WTC11 (cell line): ENCODE results near the gene BRAF. TPM values are rescaled to one million over a fixed set of nuclear protein-coding genes. Genes with fewer than 3 reads are reported as not detected.

Experiments used
- ATAC-seq: fragments of 200-7000 bp; cut with Tn5 transposase; 2 replicates; pipeline ENCODE4 v1.10.0; 2021; ENCODE audit warnings: mild to moderate bottlenecking, moderate library complexity
- CTCF ChIA-PET: fragments of 300-600 bp; sonication (Branson Sonifier 250); formaldehyde crosslinking; loops from one replicate; lab custom pipeline; 2021; ENCODE audit warnings: antibody characterized with exemption; lab: Charles Lee
- POLR2A ChIA-PET: fragments of 350-600 bp; sonication (Branson Sonifier 250); formaldehyde crosslinking; loops from one replicate; lab custom pipeline; 2021; ENCODE audit warnings: antibody characterized with exemption; lab: Charles Lee
- DNase-seq: peaks from one replicate; pipeline ENCODE4 v3.0.0; 2021; ENCODE audit warnings: low spot score
- H3K27ac Mint-ChIP-seq: 2 replicates; pipeline ENCODE4 v1.8.0; 2021; ENCODE audit warnings: mixed read lengths
- H3K27me3 Mint-ChIP-seq: 2 replicates; pipeline ENCODE4 v1.8.0; 2021; ENCODE audit warnings: low read depth, mild to moderate bottlenecking, moderate library complexity, mixed read lengths
- H3K36me3 Mint-ChIP-seq: 2 replicates; pipeline ENCODE4 v1.8.0; 2021; ENCODE audit warnings: mixed read lengths
- H3K4me1 Mint-ChIP-seq: 2 replicates; pipeline ENCODE4 v1.8.0; 2022; ENCODE audit warnings: mixed read lengths
- H3K4me3 Mint-ChIP-seq: 2 replicates; pipeline ENCODE4 v1.8.0; 2021; ENCODE audit warnings: mild to moderate bottlenecking, moderate library complexity, mixed read lengths
- H3K9me3 Mint-ChIP-seq: 2 replicates; pipeline ENCODE4 v1.8.0; 2021; ENCODE audit warnings: mixed read lengths
- ATF1 ChIP-seq: sonication (generic); formaldehyde crosslinking; IDR thresholded peaks from 2 replicates; pipeline ENCODE4 v1.8.1; 2023; ENCODE audit warnings: mild to moderate bottlenecking, moderate library complexity, missing genetic modification reagents
- CREB1 ChIP-seq: sonication (generic); formaldehyde crosslinking; IDR thresholded peaks from 2 replicates; pipeline ENCODE4 v1.8.0; 2023; ENCODE audit warnings: mild to moderate bottlenecking, missing genetic modification reagents
- ETV6 ChIP-seq: sonication (generic); formaldehyde crosslinking; IDR thresholded peaks from 2 replicates; pipeline ENCODE4 v1.8.1; 2022; ENCODE audit warnings: mild to moderate bottlenecking, missing genetic modification reagents
- FOXJ3 ChIP-seq: sonication (generic); formaldehyde crosslinking; IDR thresholded peaks from 2 replicates; pipeline ENCODE4 v1.9.0; 2021; ENCODE audit warnings: missing genetic modification reagents, mild to moderate bottlenecking, borderline replicate concordance
- FOXP1 ChIP-seq: sonication (generic); formaldehyde crosslinking; IDR thresholded peaks from 2 replicates; pipeline ENCODE4 v1.8.0; 2022; ENCODE audit warnings: missing genetic modification reagents, mild to moderate bottlenecking, moderate library complexity, borderline replicate concordance
- GTF2I ChIP-seq: fragments of 250-450 bp; sonication (Bioruptor Pico); conservative IDR thresholded peaks from 2 replicates; pipeline ENCODE4 v1.4.0; 2021; ENCODE audit warnings: mild to moderate bottlenecking
- HMGXB4 ChIP-seq: sonication (generic); formaldehyde crosslinking; IDR thresholded peaks from 2 replicates; pipeline ENCODE4 v1.8.1; 2023; ENCODE audit warnings: mild to moderate bottlenecking, moderate library complexity, missing genetic modification reagents
- JAZF1 ChIP-seq: fragments of 250-450 bp; sonication (Bioruptor Pico); IDR thresholded peaks from 2 replicates; pipeline ENCODE4 v1.9.0; 2021; ENCODE audit warnings: moderate library complexity, mild to moderate bottlenecking, inconsistent platforms
- JUN ChIP-seq: sonication (generic); formaldehyde crosslinking; IDR thresholded peaks from 2 replicates; pipeline ENCODE4 v1.8.0; 2023; ENCODE audit warnings: mild to moderate bottlenecking, missing genetic modification reagents
- KAT7 ChIP-seq: sonication (generic); formaldehyde crosslinking; IDR thresholded peaks from 2 replicates; pipeline ENCODE4 v1.8.1; 2023; ENCODE audit warnings: missing genetic modification reagents, mild to moderate bottlenecking, borderline replicate concordance
- MAX ChIP-seq: sonication (generic); formaldehyde crosslinking; IDR thresholded peaks from 2 replicates; pipeline ENCODE4 v1.8.0; 2022; ENCODE audit warnings: mild to moderate bottlenecking, missing genetic modification reagents
- OVOL2 ChIP-seq: fragments of 250-450 bp; sonication (Bioruptor Pico); IDR thresholded peaks from 2 replicates; pipeline ENCODE4 v1.9.0; 2021; ENCODE audit warnings: mild to moderate bottlenecking, borderline replicate concordance
- PRRX2 ChIP-seq: fragments of 250-450 bp; sonication (Bioruptor Pico); IDR thresholded peaks from 2 replicates; pipeline ENCODE4 v1.8.0; 2021; ENCODE audit warnings: mild to moderate bottlenecking
- SP1 ChIP-seq: sonication (generic); formaldehyde crosslinking; conservative IDR thresholded peaks from 2 replicates; pipeline ENCODE4 v1.8.1; 2022; ENCODE audit warnings: missing genetic modification reagents
- ZNF121 ChIP-seq: sonication (generic); formaldehyde crosslinking; IDR thresholded peaks from 2 replicates; pipeline ENCODE4 v1.8.0; 2023; ENCODE audit warnings: missing genetic modification reagents
- ZNF138 ChIP-seq: sonication (generic); formaldehyde crosslinking; conservative IDR thresholded peaks from 2 replicates; pipeline ENCODE4 v1.8.1; 2022; ENCODE audit warnings: mild to moderate bottlenecking, moderate library complexity, missing genetic modification reagents
- ZNF416 ChIP-seq: fragments of 250-450 bp; sonication (Bioruptor Pico); IDR thresholded peaks from 2 replicates; pipeline ENCODE4 v1.9.0; 2021; ENCODE audit warnings: mild to moderate bottlenecking, inconsistent platforms
- ZNF425 ChIP-seq: fragments of 250-450 bp; sonication (Bioruptor Pico); conservative IDR thresholded peaks from 2 replicates; pipeline ENCODE4 v1.9.0; 2021; ENCODE audit warnings: mild to moderate bottlenecking
- ZNF671 ChIP-seq: fragments of 250-450 bp; sonication (Bioruptor Pico); IDR thresholded peaks from 2 replicates; pipeline ENCODE4 v1.8.0; 2021; ENCODE audit warnings: mild to moderate bottlenecking
- total RNA-seq: library from RNA; stranded (reverse); gene quantifications from 3 replicates; pipeline ENCODE4 v1.2.3, GENCODE V29; 2021
- TF ChIP-seq, protein P1 (sequence below): fragments of 250-450 bp; sonication (Bioruptor Pico); IDR thresholded peaks from 2 replicates; pipeline ENCODE4 v2.1.2; 2022; ENCODE audit warnings: mild to moderate bottlenecking, moderate library complexity
- TF ChIP-seq, protein P2 (sequence below): fragments of 250-450 bp; sonication (Bioruptor Pico); IDR thresholded peaks from 2 replicates; pipeline ENCODE4 v1.9.0; 2021; ENCODE audit warnings: mild to moderate bottlenecking
- TF ChIP-seq, protein P3 (sequence below): sonication (generic); formaldehyde crosslinking; IDR thresholded peaks from 2 replicates; pipeline ENCODE4 v1.8.1; 2022; ENCODE audit warnings: mild to moderate bottlenecking, moderate library complexity, missing genetic modification reagents

BRAF gene
- total RNA-seq, 1 experiment from 2014 or later = 29.2 TPM

GRCh38 chr7:140724706-140725105 is 200.0 kb downstream of the BRAF start (continued):
- TF ChIP-seq, protein P1, sequence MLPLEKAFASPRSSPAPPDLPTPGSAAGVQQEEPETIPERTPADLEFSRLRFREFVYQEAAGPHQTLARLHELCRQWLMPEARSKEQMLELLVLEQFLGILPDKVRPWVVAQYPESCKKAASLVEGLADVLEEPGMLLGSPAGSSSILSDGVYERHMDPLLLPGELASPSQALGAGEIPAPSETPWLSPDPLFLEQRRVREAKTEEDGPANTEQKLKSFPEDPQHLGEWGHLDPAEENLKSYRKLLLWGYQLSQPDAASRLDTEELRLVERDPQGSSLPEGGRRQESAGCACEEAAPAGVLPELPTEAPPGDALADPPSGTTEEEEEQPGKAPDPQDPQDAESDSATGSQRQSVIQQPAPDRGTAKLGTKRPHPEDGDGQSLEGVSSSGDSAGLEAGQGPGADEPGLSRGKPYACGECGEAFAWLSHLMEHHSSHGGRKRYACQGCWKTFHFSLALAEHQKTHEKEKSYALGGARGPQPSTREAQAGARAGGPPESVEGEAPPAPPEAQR (CRISPR knock-in tag) = no peak
- no peak for TF ChIP-seq ZNF138 (CRISPR knock-in tag)
- no peak for TF ChIP-seq FOXP1 (CRISPR knock-in tag)
- TF ChIP-seq JAZF1 (CRISPR knock-in tag) = no peak

DNA sequence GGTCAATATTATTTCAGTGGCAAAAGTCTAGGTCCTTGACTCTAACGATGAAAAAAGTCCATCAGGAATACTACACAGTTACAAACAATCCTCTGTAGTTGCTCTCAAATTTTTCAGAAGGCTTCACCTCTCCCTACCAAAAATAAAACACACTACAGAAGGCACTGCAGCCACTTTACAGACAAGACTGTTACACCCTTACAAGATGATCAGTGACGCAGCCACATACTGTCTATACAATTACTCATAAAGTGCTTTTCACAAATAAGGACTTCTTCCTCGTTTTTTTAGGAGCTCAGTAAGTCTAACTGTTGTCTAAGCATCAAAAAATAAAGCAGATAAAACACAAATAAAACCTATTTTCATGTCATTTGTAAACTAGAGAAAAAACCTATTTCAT is 201.2 kb downstream of the BRAF start:
- Mint-ChIP-seq H3K9me3 (no peaks in the 10 kb centered on the region), H3K4me1 (no peaks in the 10 kb centered on the region), H3K36me3 (no peaks in the 10 kb centered on the region), H3K4me3 (no peak overlapping the region), H3K27me3 (no peaks in the 10 kb centered on the region), H3K27ac (no peak overlapping the region)
- no peak for DNase-seq
- ChIA-PET CTCF (interaction anchor here (0.6 to 2.3 kb wide), 2 partner anchors 75 to 260 kb away, joined by 3 to 8 read pairs; no protein-coding TSS in a partner anchor), POLR2A (no interaction called here)
- ATAC-seq = no peak
- no peak for TF ChIP-seq GTF2I (CRISPR knock-in tag)
- no peak for TF ChIP-seq ZNF671 (CRISPR knock-in tag)
- TF ChIP-seq HMGXB4 = no peak
- TF ChIP-seq, protein P2, sequence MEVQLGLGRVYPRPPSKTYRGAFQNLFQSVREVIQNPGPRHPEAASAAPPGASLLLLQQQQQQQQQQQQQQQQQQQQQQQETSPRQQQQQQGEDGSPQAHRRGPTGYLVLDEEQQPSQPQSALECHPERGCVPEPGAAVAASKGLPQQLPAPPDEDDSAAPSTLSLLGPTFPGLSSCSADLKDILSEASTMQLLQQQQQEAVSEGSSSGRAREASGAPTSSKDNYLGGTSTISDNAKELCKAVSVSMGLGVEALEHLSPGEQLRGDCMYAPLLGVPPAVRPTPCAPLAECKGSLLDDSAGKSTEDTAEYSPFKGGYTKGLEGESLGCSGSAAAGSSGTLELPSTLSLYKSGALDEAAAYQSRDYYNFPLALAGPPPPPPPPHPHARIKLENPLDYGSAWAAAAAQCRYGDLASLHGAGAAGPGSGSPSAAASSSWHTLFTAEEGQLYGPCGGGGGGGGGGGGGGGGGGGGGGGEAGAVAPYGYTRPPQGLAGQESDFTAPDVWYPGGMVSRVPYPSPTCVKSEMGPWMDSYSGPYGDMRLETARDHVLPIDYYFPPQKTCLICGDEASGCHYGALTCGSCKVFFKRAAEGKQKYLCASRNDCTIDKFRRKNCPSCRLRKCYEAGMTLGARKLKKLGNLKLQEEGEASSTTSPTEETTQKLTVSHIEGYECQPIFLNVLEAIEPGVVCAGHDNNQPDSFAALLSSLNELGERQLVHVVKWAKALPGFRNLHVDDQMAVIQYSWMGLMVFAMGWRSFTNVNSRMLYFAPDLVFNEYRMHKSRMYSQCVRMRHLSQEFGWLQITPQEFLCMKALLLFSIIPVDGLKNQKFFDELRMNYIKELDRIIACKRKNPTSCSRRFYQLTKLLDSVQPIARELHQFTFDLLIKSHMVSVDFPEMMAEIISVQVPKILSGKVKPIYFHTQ (CRISPR knock-in tag) = no peak
- TF ChIP-seq PRRX2 (CRISPR knock-in tag) = no peak
- no peak for TF ChIP-seq OVOL2 (CRISPR knock-in tag)
- TF ChIP-seq MAX = no peak
- TF ChIP-seq JUN = no peak
- no peak for TF ChIP-seq FOXJ3 (CRISPR knock-in tag)
- TF ChIP-seq ATF1 (CRISPR knock-in tag) = no peak
- no peak for TF ChIP-seq SP1 (CRISPR knock-in tag)
- no peak for TF ChIP-seq CREB1 (CRISPR knock-in tag)
- no peak for TF ChIP-seq ZNF416 (CRISPR knock-in tag)
- no peak for TF ChIP-seq ZNF121
- TF ChIP-seq ZNF425 = no peak
- no peak for TF ChIP-seq ETV6
- TF ChIP-seq, protein P3, sequence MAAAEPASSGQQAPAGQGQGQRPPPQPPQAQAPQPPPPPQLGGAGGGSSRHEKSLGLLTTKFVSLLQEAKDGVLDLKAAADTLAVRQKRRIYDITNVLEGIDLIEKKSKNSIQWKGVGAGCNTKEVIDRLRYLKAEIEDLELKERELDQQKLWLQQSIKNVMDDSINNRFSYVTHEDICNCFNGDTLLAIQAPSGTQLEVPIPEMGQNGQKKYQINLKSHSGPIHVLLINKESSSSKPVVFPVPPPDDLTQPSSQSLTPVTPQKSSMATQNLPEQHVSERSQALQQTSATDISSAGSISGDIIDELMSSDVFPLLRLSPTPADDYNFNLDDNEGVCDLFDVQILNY (CRISPR knock-in tag) = no peak
- TF ChIP-seq KAT7 (CRISPR knock-in tag) = no peak
